Occipital lobe (tissue), 3 donors: ENCODE data around the gene ATP6V0E1. TPM values are rescaled to one million over a fixed set of nuclear protein-coding genes. Genes with fewer than 3 reads are reported as not detected.
"Not testable (repeated sequence)": the region's sequence is repeated elsewhere in the genome, so short reads cannot be mapped to it uniquely, and the experiment has no call there.

Experiments
- DNase-seq: peaks from one replicate; lab custom pipeline; 2025; lab: John Stamatoyannopoulos, UW
- small RNA-seq: library from RNA; depleted of rRNA; stranded (forward); fragments of <200 nt; gene quantifications from one replicate; pipeline ENCODE3, GENCODE V24; 2014
- total RNA-seq: library from RNA; depleted of rRNA; stranded (reverse); fragments of >200 nt; gene quantifications from one replicate; pipeline ENCODE4 v1.2.3, GENCODE V29; 2014

Gene ATP6V0E1
- total RNA-seq, 1 donor from 2014 or later, result 43.5 TPM

GRCh38 chr5:173075137-173075843 is 91.7 kb downstream of the ATP6V0E1 start:
- no peak for DNase-seq

- DNase-seq, result no peak
These were observed 92.4 kb downstream of the ATP6V0E1 start for GRCh38 chr5:173075970-173076369.

- DNase-seq, result not testable (repeated sequence)
These were observed 92.9 kb downstream of the ATP6V0E1 start for GRCh38 chr5:173076471-173076870.

GRCh38 chr5:173078878-173079277 is 95.3 kb downstream of the ATP6V0E1 start:
- DNase-seq, result no peak

Small RNAs within 50 kb of the gene (small RNA-seq; reads per million reads assigned to genes)
- gene RF00019 (not detected), gene SNORA74B (14.4 reads per million, percentile 93 among the genes with 10 or more reads in this experiment)

Other genes with a start within 250 kb of the ATP6V0E1 start
- gene DUSP1, start 212.6 kb upstream of the ATP6V0E1 start, total RNA-seq, result 54.1 TPM
- 41.5 TPM for gene ERGIC1, start 149.5 kb upstream of the ATP6V0E1 start, total RNA-seq
- 29.8 TPM for gene RPL26L1, start 24.3 kb upstream of the ATP6V0E1 start, total RNA-seq
- gene CREBRF, start 72.6 kb downstream of the ATP6V0E1 start, total RNA-seq, result 39.8 TPM
- 15.6 TPM for gene BNIP1, start 160.8 kb downstream of the ATP6V0E1 start, total RNA-seq